Measurements from ENCODE around the gene PPP2R2D.
"Not testable (repeated sequence)": the region's sequence is repeated elsewhere in the genome, so short reads cannot be mapped to it uniquely, and the experiment has no call there.

The PPP2R2D gene

GRCh38 chr10:131949908-131950307 is 49.1 kb downstream of the PPP2R2D start:
- not testable (repeated sequence) for ATAC-seq

DNA sequence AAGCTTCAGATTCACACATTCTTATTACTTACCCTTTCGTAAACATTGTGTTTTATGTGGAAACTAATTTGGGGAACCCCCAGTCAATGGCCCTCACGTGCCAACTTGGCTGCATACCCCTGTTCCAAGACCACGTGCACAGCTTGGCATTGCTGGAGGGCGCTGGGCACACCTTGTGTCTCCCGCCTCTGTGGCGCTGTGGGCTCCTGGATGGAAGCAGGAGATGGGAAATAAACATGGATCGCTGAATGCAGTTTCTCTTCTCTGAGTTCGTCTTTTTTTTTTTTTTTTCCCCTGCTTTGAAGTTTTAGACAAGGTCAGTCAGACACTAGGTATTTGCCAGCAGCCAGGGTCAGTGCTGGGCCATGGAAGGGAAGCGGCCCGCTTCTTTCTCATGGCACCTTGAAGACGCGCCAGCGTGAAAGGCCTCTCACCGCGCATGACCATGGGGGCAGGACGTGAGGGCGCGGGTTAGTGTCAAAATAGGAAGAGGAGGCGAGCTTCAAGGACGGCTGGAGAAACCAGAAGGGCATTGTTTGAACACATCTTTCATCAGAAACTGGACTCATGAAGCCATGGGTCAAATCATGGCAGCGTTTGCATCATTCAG is 53.7 kb downstream of the PPP2R2D start:
- no peak for ATAC-seq

- ATAC-seq: no peak
Measured at GRCh38 chr10:131955591-131956340, 55.0 kb downstream of the PPP2R2D start.

DNA sequence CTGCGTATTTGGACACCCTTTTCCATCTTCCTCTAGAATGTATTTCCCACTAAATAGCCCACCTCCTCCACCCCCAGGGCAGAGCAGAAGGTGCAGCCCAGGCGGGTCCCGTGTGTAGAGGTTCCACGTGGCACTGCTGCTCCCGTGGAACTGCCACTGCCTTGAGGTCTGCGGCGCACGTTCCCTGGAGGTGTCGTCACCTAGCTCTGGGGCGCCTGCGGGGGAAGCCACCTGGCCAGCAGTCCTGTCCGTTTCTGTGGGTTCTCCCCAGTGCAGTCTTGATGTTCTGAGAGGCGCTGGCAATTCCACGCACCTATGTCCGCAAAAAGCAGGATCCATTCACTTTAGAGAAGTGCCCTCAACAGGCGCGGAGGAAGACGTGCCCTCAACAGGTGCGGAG is 59.0 kb downstream of the PPP2R2D start:
- ATAC-seq: no peak

DNA sequence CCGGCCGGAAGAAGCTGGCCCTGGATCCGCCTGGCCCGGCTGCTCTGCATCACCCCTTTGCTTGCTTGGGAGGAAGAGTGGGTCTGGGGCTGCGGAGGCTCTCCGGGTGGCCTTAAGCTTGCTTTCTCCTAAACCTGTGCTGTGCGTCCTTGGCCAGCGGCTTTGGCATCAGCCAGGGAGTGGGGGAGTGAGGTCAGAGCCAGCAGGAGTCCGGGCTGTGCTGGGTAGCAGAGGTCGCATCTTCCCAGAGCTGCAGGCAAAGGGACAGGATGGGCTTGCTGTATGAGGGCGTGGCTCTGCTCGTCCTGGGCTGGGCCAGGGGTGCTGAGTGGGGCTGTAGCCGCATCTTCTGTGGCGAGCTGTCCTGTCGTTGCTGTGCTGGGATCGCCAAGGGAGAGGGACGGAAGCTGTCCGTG is 59.8 kb downstream of the PPP2R2D start:
- no peak for ATAC-seq

GRCh38 chr10:131961047-131961776 is 60.4 kb downstream of the PPP2R2D start:
- peak in 1 of 2 donors; percentile 9 for ATAC-seq

GRCh38 chr10:131961777-131962662 is 61.2 kb downstream of the PPP2R2D start:
- no peak for ATAC-seq

- ATAC-seq: no peak
Measured at GRCh38 chr10:131963350-131963749, 62.5 kb downstream of the PPP2R2D start.

- no peak for ATAC-seq
Measured at GRCh38 chr10:131963811-131964210, 63.0 kb downstream of the PPP2R2D start.

DNA sequence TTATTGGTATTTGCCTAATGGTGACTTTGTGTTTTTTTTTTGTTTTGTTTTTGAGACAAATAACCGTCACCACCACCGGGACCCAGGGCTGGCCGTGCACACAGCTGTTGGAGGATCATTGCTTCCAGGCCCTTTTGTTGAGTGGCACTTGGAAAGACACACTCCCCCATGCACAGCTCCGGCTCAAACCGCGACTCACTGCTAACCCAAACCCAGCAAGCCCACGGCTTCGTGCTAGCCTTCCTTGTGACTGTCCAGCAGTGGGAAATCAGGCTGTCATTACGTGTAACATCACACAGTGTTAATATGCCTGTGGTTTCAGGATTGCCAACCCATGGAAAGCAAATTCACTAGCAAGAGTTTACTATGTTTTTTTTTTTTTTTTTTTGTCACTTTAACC is 63.5 kb downstream of the PPP2R2D start:
- no peak for ATAC-seq

- ATAC-seq: no peak
Measured at GRCh38 chr10:131968949-131969348, 68.1 kb downstream of the PPP2R2D start.

DNA sequence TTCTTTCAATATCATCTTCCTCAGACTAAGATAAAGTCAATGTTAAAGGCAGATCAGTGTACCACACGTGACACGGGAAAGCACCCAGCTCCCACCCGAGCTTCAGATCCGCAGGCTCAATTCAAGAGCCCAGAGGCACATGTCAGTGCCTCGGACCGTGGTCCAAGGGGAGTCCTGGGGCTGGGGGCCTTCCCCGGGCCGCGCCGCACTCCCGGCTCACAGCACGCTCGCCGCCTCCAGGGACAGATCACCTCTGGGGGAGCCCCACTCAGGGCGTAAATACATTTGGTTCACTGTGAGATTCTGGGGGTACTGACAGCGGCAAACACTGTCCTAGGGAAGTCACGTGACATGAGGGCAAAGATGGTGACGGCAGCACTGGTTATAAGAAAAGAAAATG is 70.1 kb downstream of the PPP2R2D start:
- ATAC-seq: no peak

DNA sequence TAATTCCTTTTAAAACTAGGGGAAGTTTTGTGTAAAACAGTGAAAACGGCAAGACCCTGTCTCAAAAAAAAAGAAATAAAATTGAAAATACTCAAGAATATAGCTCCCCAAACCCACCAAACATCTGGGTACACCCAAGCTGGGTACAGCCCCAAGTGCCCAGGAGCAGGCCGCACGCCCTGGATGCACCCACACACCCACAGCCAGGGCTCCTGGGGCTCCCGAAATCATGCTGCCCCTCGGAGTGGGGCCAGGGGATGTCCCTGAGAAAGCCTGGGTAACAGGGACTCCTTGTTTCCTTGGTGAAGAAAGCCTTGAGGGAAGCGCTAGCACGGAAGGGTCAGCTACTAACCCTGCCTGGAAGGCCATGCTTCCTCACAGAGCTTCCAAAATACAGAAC is 70.8 kb downstream of the PPP2R2D start:
- ATAC-seq: no peak

DNA sequence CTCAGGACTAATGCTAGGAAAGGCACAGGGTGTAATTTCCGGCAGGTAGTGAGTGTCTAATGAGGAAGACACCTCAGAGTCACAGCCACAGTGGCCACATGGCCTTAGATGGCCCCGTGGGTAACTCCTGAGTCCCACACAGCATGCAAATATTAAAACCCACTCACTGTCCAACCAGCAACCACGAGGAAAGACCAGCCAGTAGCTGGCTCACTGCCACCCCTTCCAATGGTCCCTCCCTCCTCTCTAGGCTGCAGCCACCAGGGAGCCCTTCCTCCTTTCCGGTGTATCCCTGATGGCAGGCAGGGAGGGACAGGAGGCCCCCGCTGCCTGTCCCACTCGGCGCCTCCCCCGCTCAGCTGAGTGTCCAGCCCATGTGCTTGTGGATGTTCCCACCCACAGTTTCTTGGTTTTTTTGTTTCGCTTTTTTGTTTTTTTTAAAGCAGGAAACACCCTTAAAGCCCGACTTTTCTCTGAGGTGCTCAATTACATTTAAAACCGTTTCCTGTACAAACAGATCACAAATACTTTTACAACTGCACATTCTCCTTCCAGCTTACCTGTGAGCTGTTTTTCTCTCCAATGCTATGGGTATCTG is 71.8 kb downstream of the PPP2R2D start:
- peak; percentile 64 to 75 for ATAC-seq

DNA sequence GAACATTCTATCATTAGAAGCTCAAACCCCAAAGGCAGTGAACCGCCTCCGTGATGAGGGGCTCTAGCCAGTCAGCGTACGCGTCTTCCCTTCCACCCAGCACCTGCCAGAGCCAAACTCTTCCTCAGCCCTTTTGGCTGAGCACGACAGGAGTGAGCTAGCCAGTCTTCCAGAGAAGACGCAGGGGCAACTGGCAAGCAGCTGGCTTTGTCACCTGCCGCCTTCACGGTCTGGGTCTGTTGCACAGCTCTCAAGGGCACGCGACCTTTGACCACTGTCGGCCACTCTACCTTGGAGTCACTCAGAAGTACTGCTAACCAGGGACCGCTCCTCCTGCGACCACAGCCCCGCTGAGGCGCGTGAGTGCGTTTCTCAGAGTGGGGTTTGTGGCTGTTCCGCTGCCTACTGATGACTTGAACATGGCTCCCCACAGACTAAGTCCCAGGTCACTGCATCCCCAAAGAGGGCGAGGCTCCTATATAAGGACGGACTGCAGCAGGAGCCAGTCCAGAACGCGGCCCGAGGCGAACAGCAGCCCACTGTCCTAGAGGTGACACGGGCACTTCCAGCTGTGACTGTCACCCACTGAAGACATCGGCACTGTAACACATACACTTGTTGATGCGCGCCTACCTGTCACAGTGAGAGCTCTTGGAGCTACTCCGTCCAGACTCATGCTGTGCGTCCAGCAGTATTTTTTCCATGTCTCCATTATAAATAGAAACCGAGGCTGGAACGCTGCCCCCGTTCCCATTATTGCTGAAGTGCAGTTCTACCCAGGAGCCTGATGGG is 72.5 kb downstream of the PPP2R2D start:
- peak; percentile 8 to 10 for ATAC-seq

- no peak for ATAC-seq
Measured at GRCh38 chr10:131974034-131974817, 73.4 kb downstream of the PPP2R2D start.

DNA sequence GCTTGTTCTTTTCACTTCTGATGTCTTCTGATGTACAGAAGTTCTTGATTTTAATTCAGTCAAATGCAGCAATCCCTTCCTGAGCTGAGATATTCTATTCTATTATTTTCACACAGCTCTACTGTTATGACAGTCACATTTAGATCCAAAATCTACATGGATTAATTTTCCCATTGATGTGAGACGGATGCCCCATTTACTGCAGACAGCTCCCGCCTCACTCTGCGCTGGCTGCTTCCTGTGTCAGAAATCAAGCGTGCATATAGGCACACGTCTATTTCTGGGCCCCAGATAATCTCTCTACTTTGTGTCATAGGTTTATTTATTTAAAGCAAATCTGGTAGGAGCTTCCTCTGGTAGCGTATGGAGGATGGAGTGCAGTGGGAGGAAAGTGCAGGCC is 74.2 kb downstream of the PPP2R2D start:
- ATAC-seq: no peak

- ATAC-seq: no peak
Measured at GRCh38 chr10:131975796-131976195, 75.0 kb downstream of the PPP2R2D start.

- no peak for ATAC-seq
Measured at GRCh38 chr10:131977323-131978096, 76.7 kb downstream of the PPP2R2D start.

GRCh38 chr10:131978366-131978765 is 77.6 kb downstream of the PPP2R2D start:
- no peak for ATAC-seq
